H9 (cell line): ENCODE measurements around the gene CNIH2. TPM values are rescaled to one million over a fixed set of nuclear protein-coding genes. Genes with fewer than 3 reads are reported as not detected.

ENCODE experiments used
- DNase-seq: peaks from one replicate; pipeline ENCODE4 v3.0.0-alpha.2; 2017
- H2AFZ ChIP-seq: one replicate; pipeline ENCODE4 v1.6.1; 2013; ENCODE audit warnings: mild to moderate bottlenecking, low read length, control low read depth, moderate library complexity
- H2AK5ac ChIP-seq: 2 replicates; pipeline ENCODE4 v1.6.1; 2013; ENCODE audit warnings: low read length, control low read depth, mixed read lengths; ENCODE audit not compliant: insufficient read length
- H2BK120ac ChIP-seq: one replicate; pipeline ENCODE4 v1.6.1; 2013; ENCODE audit warnings: low read depth, mild to moderate bottlenecking, low read length, control low read depth, inconsistent platforms; ENCODE audit not compliant: poor library complexity, severe bottlenecking
- H2BK12ac ChIP-seq: 2 replicates; pipeline ENCODE4 v1.6.1; 2013; ENCODE audit warnings: low read length, control low read depth, mixed read lengths, low read depth; ENCODE audit not compliant: insufficient read length
- H2BK15ac ChIP-seq: 2 replicates; pipeline ENCODE4 v1.6.1; 2013; ENCODE audit warnings: low read depth, low read length, control low read depth
- H2BK20ac ChIP-seq: one replicate; pipeline ENCODE4 v1.6.1; 2013; ENCODE audit warnings: low read depth, mild to moderate bottlenecking, low read length, control low read depth, inconsistent platforms; ENCODE audit not compliant: poor library complexity, severe bottlenecking
- H2BK5ac ChIP-seq: 2 replicates; pipeline ENCODE4 v1.6.1; 2013; ENCODE audit warnings: low read length, control low read depth, mixed read lengths; ENCODE audit not compliant: insufficient read length
- H3K14ac ChIP-seq: 2 replicates; pipeline ENCODE4 v1.6.1; 2013; ENCODE audit warnings: low read length, control low read depth; ENCODE audit not compliant: insufficient read depth
- H3K18ac ChIP-seq: 2 replicates; pipeline ENCODE4 v1.6.1; 2013; ENCODE audit warnings: low read depth, mild to moderate bottlenecking, mixed read lengths, low read length, control low read depth; ENCODE audit not compliant: insufficient read length
- H3K23ac ChIP-seq: 2 replicates; pipeline ENCODE4 v1.6.1; 2013; ENCODE audit warnings: low read length, control low read depth, mixed read lengths, low read depth; ENCODE audit not compliant: insufficient read length
- H3K23me2 ChIP-seq: 2 replicates; pipeline ENCODE4 v1.6.1; 2013; ENCODE audit warnings: low read depth, mild to moderate bottlenecking, mixed read lengths, low read length, control low read depth; ENCODE audit not compliant: insufficient read length, poor library complexity, severe bottlenecking
- H3K27ac ChIP-seq: 2 replicates; pipeline ENCODE4 v1.5.1; 2013; ENCODE audit warnings: low read length, control low read depth, mixed read lengths, low read depth; ENCODE audit not compliant: insufficient read length
- H3K27me3 ChIP-seq: 2 replicates; pipeline ENCODE4 v1.6.1; 2013; ENCODE audit warnings: low read length, control low read depth, inconsistent platforms; ENCODE audit not compliant: insufficient read depth
- H3K4ac ChIP-seq: 2 replicates; pipeline ENCODE4 v1.6.1; 2013; ENCODE audit warnings: low read depth, mild to moderate bottlenecking, control low read depth, inconsistent platforms, low read length, moderate library complexity
- H3K4me1 ChIP-seq: 2 replicates; pipeline ENCODE4 v1.6.1; 2013; ENCODE audit warnings: low read length, control low read depth, inconsistent platforms; ENCODE audit not compliant: insufficient read depth
- H3K4me2 ChIP-seq: 2 replicates; pipeline ENCODE4 v1.6.1; 2013; ENCODE audit warnings: low read length, control low read depth, mixed read lengths; ENCODE audit not compliant: insufficient read length, insufficient read depth
- H3K56ac ChIP-seq: 2 replicates; pipeline ENCODE4 v1.6.1; 2013; ENCODE audit warnings: low read depth, mild to moderate bottlenecking, mixed read lengths, low read length, control low read depth; ENCODE audit not compliant: insufficient read length
- H3K79me1 ChIP-seq: 2 replicates; pipeline ENCODE4 v1.6.1; 2013; ENCODE audit warnings: low read depth, mild to moderate bottlenecking, moderate library complexity, low read length, control low read depth, inconsistent platforms; ENCODE audit not compliant: insufficient read depth, poor library complexity, severe bottlenecking
- H3K79me2 ChIP-seq: 2 replicates; pipeline ENCODE4 v1.6.1; 2013; ENCODE audit warnings: low read length, control low read depth, inconsistent platforms; ENCODE audit not compliant: insufficient read depth
- H3K9ac ChIP-seq: 2 replicates; pipeline ENCODE4 v1.6.1; 2013; ENCODE audit warnings: low read length, control low read depth, mixed read lengths; ENCODE audit not compliant: insufficient read length; ENCODE audit errors: extremely low read depth
- H3K9me3 ChIP-seq: one replicate; pipeline ENCODE4 v1.6.1; 2013; ENCODE audit warnings: low read depth, low read length, inconsistent platforms; ENCODE audit not compliant: control insufficient read depth
- H3T11ph ChIP-seq: one replicate; pipeline ENCODE4 v1.6.1; 2013; ENCODE audit warnings: mild to moderate bottlenecking, low read length, control low read depth, inconsistent platforms
- H4K20me1 ChIP-seq: one replicate; pipeline ENCODE4 v1.6.1; 2013; ENCODE audit not compliant: control insufficient read depth, insufficient read length, insufficient read depth
- H4K5ac ChIP-seq: 2 replicates; pipeline ENCODE4 v1.6.1; 2013; ENCODE audit warnings: low read depth, mild to moderate bottlenecking, mixed read lengths, low read length, control low read depth; ENCODE audit not compliant: insufficient read length
- H4K8ac ChIP-seq: replicated peaks from 2 replicates; pipeline ENCODE4 v1.6.1; 2013; ENCODE audit warnings: low read length, control low read depth, mixed read lengths, low read depth; ENCODE audit not compliant: insufficient read length
- H4K91ac ChIP-seq: 2 replicates; pipeline ENCODE4 v1.6.1; 2013; ENCODE audit warnings: low read depth, mild to moderate bottlenecking, moderate library complexity, mixed read lengths, low read length, control low read depth; ENCODE audit not compliant: insufficient read length
- H3K27ac Mint-ChIP-seq, 3 experiments: 2 replicates in 2 of 3; 3 replicates in 1 of 3; pipeline ENCODE4 v1.8.0; 2020 to 2021; ENCODE audit warnings: mixed read lengths in 3 of 3, mild to moderate bottlenecking in 1 of 3, moderate library complexity in 1 of 3
- H3K27me3 Mint-ChIP-seq: 2 replicates; pipeline ENCODE4 v1.8.0; 2021; ENCODE audit warnings: low read depth, mild to moderate bottlenecking, moderate library complexity, mixed read lengths
- H3K36me3 Mint-ChIP-seq, 3 experiments: 2 replicates in 2 of 3; 3 replicates in 1 of 3; pipeline ENCODE4 v1.8.0; 2020 to 2021; ENCODE audit warnings: low read depth in 3 of 3, mixed read lengths in 3 of 3; ENCODE audit not compliant: insufficient read depth in 1 of 3
- H3K4me1 Mint-ChIP-seq, 2 experiments: 2 replicates each; pipeline ENCODE4 v1.8.0; 2020; ENCODE audit warnings: mixed read lengths in 2 of 2
- H3K4me3 Mint-ChIP-seq, 2 experiments: 2 replicates in 1 of 2; 3 replicates in 1 of 2; pipeline ENCODE4 v1.8.0; 2020 to 2021; ENCODE audit warnings: mild to moderate bottlenecking in 2 of 2, mixed read lengths in 2 of 2, moderate library complexity in 1 of 2
- H3K9me3 Mint-ChIP-seq, 2 experiments: 2 replicates in 1 of 2; 3 replicates in 1 of 2; pipeline ENCODE4 v1.8.0; 2020; ENCODE audit warnings: mild to moderate bottlenecking in 2 of 2, mixed read lengths in 2 of 2, moderate library complexity in 1 of 2
- WGBS: extraction: QIAGEN DNeasy Blood & Tissue Kit; methylation state at CpG from one replicate; pipeline ENCODE4 v1.1.7; 2013; ENCODE audit warnings: missing lambda C conversion rate, low lambda C conversion rate, mixed read lengths; ENCODE audit not compliant: insufficient read length; ENCODE audit errors: extremely low coverage; 5-methylcytosine and 5-hydroxymethylcytosine counted together
- total RNA-seq: library from RNA; stranded (reverse); gene quantifications from 2 replicates; pipeline ENCODE4 v1.2.1, GENCODE V29; 2021
- TF ChIP-seq, protein P1 (sequence below): fragments of 200-600 bp; sonication (generic); conservative IDR thresholded peaks from 3 replicates; pipeline ENCODE4 v1.8.0; 2021; ENCODE audit warnings: antibody characterized with exemption, mild to moderate bottlenecking

Gene CNIH2
- total RNA-seq, 1 experiment from 2014 or later, result 12.0 TPM

DNA sequence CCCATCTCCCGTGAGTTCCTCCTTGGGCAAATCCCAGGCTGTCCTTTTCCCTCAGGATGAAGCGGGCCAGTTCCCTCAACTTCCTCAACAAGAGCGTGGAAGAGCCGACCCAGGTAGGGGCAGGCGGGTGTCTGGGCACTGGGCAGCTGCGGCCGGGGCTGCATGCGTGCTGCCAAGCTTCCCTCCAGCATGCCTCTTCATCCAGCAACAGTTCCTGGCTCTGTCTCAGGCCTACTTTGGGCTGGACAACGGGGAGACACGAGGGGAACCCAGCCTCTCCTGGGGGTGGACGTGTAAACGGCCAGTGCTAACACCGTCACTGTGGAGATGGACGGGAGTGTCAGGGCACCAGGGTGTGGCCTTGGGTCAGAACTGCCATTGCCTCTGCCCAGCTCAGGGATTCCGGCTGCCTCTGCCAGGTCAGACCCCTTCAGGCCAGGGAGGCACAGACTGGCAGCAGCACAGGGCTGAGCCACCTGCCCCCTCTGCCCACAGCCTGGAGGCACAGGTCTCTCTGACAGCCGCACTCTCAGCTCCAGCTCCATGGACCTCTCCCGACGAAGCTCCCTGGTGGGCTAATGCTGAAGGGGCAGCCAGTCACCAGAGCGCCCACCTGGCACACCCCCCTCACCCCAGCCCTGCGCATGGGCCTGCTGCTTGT lies 11.5 kb upstream of the CNIH2 start:
- no peaks in the 10 kb centered on the region for H3K27me3 ChIP-seq
- peak overlapping the region; percentile 95 for H3K4me2 ChIP-seq
- peaks cover 10% of the 10 kb centered on the region for H3K23me2 ChIP-seq
- no peaks in the 10 kb centered on the region for H3K9me3 Mint-ChIP-seq
- no peak overlapping the region for H2BK12ac ChIP-seq
- no peak overlapping the region for H4K91ac ChIP-seq
- H3K79me1 ChIP-seq, result no peaks in the 10 kb centered on the region
- peaks cover 5% of the 10 kb centered on the region; the same call in 1 of the 2 replicates for H3K79me2 ChIP-seq
- peaks cover 2% of the 10 kb centered on the region for H4K20me1 ChIP-seq
- no peak overlapping the region for H3K56ac ChIP-seq
- no peak overlapping the region for H3K23ac ChIP-seq
- no peak overlapping the region for H4K8ac ChIP-seq
- H3K27ac ChIP-seq, result no peak overlapping the region
- TF ChIP-seq, protein P1, sequence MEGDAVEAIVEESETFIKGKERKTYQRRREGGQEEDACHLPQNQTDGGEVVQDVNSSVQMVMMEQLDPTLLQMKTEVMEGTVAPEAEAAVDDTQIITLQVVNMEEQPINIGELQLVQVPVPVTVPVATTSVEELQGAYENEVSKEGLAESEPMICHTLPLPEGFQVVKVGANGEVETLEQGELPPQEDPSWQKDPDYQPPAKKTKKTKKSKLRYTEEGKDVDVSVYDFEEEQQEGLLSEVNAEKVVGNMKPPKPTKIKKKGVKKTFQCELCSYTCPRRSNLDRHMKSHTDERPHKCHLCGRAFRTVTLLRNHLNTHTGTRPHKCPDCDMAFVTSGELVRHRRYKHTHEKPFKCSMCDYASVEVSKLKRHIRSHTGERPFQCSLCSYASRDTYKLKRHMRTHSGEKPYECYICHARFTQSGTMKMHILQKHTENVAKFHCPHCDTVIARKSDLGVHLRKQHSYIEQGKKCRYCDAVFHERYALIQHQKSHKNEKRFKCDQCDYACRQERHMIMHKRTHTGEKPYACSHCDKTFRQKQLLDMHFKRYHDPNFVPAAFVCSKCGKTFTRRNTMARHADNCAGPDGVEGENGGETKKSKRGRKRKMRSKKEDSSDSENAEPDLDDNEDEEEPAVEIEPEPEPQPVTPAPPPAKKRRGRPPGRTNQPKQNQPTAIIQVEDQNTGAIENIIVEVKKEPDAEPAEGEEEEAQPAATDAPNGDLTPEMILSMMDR, result no peak
- no CpG with 5 or more reads among the region's 20 CpGs for WGBS
- peak overlapping the region; percentile 89 to 98 for H3K4me3 Mint-ChIP-seq
- H3T11ph ChIP-seq, result no peak overlapping the region
- no peak overlapping the region for H2BK5ac ChIP-seq
- H3K18ac ChIP-seq, result no peak overlapping the region
- H3K14ac ChIP-seq, result no peak overlapping the region
- peak overlapping the region in 2 of 3 experiments; percentile 72 to 73; a peak in 3 of 7 replicates for H3K27ac Mint-ChIP-seq
- DNase-seq, result no peak
- no peak overlapping the region for H4K5ac ChIP-seq
- no peak overlapping the region for H2BK120ac ChIP-seq
- peaks cover 20 to 22% of the 10 kb centered on the region in 2 experiments for H3K4me1 Mint-ChIP-seq
- H3K9ac ChIP-seq, result no peak overlapping the region
- H2BK20ac ChIP-seq, result no peak overlapping the region
- no peak overlapping the region for H2AFZ ChIP-seq
- no peak overlapping the region for H2BK15ac ChIP-seq
- H2AK5ac ChIP-seq, result no peak overlapping the region
- H3K4me1 ChIP-seq, result no peaks in the 10 kb centered on the region
- no peaks in the 10 kb centered on the region; the same call in 1 of the 2 replicates for H3K27me3 Mint-ChIP-seq
- no peak overlapping the region for H3K4ac ChIP-seq
- H3K36me3 Mint-ChIP-seq, result peaks cover 9 to 42% (median 38%) of the 10 kb centered on the region in 3 experiments
- no peaks in the 10 kb centered on the region for H3K9me3 ChIP-seq
